Body of pancreas (tissue), 4 donors: Measurements from ENCODE around the gene TNKS2.

Experiments
- POLR2A ChIP-seq, 3 donors: fragments of 450-650 bp; IDR thresholded peaks; one replicate each; pipeline ENCODE4 v1.6.1; 2016; ENCODE audit warnings: antibody characterized with exemption in 3 of 3, mild to moderate bottlenecking in 2 of 3
- TF ChIP-seq, protein P1 (sequence below), 7 experiments: fragments of 450-650 bp in 4 of 7; fragments of 200-600 bp in 3 of 7; sonication (generic) in 3 of 7; IDR thresholded peaks; one replicate each; pipeline ENCODE4 v1.5.1; 2016 to 2019; ENCODE audit warnings: antibody characterized with exemption in 7 of 7

DNA sequence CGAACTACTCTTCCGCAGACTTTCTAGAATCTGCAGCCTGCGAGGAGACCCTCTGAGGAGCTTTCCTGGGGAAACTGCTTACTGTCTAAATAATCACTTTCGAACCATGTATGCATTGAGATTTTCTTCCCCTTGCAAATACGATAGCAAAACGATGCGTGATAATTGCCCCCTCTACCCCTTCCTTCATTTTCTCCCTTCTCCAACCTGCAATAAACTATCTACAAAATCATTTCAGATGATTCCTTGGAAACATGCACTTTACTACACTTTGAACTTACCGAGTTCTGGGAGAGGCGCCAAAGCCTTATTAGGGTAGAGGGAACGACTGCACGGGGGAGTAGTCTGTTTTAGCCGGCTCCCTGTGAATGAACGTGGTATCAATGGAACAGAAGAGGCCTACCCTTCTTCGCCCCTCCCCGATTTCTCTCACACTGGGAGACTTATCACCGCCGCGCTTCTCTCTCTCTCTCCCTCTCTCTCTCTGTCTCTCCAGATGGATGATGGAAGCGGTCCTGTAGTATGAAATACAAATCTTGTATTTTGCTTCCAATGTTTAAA is 111.0 kb downstream of the TNKS2 start, which contains the start of gene FGFBP3:
- TF ChIP-seq, protein P1, sequence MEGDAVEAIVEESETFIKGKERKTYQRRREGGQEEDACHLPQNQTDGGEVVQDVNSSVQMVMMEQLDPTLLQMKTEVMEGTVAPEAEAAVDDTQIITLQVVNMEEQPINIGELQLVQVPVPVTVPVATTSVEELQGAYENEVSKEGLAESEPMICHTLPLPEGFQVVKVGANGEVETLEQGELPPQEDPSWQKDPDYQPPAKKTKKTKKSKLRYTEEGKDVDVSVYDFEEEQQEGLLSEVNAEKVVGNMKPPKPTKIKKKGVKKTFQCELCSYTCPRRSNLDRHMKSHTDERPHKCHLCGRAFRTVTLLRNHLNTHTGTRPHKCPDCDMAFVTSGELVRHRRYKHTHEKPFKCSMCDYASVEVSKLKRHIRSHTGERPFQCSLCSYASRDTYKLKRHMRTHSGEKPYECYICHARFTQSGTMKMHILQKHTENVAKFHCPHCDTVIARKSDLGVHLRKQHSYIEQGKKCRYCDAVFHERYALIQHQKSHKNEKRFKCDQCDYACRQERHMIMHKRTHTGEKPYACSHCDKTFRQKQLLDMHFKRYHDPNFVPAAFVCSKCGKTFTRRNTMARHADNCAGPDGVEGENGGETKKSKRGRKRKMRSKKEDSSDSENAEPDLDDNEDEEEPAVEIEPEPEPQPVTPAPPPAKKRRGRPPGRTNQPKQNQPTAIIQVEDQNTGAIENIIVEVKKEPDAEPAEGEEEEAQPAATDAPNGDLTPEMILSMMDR (IDR thresholded peaks at IDR 0.05), result no peak
- no peak for TF ChIP-seq POLR2A (IDR thresholded peaks at IDR 0.05)
